Measurements from ENCODE around the gene CLEC4G. TPM values are rescaled to one million over a fixed set of nuclear protein-coding genes. Genes with fewer than 3 reads are reported as not detected.
"Not testable (repeated sequence)": the region's sequence is repeated elsewhere in the genome, so short reads cannot be mapped to it uniquely, and the experiment has no call there.

Gene CLEC4G
- total RNA-seq, 4 donors from 2014 or later, result not detected

- TF ChIP-seq CTCF (IDR thresholded peaks at IDR 0.05) (no peak), POLR2A (IDR thresholded peaks at IDR 0.05) (no peak)
- intact Hi-C loops (cut with DNase I; ENCODE audit: low total_unique reads), result no loop called here
- H3K36me3 ChIP-seq, result no peaks in the 10 kb centered on the region
- no peaks in the 10 kb centered on the region for H3K4me1 ChIP-seq
- no peak for DNase-seq
- H3K27me3 ChIP-seq, result no peaks in the 10 kb centered on the region
- no peak overlapping the region for H3K27ac ChIP-seq
- no peaks in the 10 kb centered on the region for H3K9me3 ChIP-seq
- H3K4me3 ChIP-seq, result no peak overlapping the region
Observed at GRCh38 chr19:7766535-7766934, 34.6 kb upstream of the CLEC4G start.

- H3K4me1 ChIP-seq; H3K4me3 ChIP-seq; H3K9me3 ChIP-seq; DNase-seq; intact Hi-C loops (cut with DNase I; ENCODE audit: low total_unique reads); H3K36me3 ChIP-seq; H3K27me3 ChIP-seq; H3K27ac ChIP-seq: not testable (repeated sequence)
Observed at GRCh38 chr19:7765043-7765442, 33.1 kb upstream of the CLEC4G start.

- not testable (repeated sequence) for H3K27me3 ChIP-seq, H3K4me1 ChIP-seq
Observed at GRCh38 chr19:7764157-7764556, 32.2 kb upstream of the CLEC4G start.

GRCh38 chr19:7763696-7764095 lies 31.8 kb upstream of the CLEC4G start:
- Histone ChIP-seq H3K27me3 (no peaks in the 10 kb centered on the region), H3K27ac (no peak overlapping the region), H3K9me3 (no peaks in the 10 kb centered on the region), H3K4me3 (no peak overlapping the region), H3K36me3 (no peaks in the 10 kb centered on the region), H3K4me1 (no peaks in the 10 kb centered on the region)
- no peak for TF ChIP-seq CTCF (IDR thresholded peaks at IDR 0.05)
- no peak for TF ChIP-seq POLR2A (IDR thresholded peaks at IDR 0.05)
- intact Hi-C loops (cut with DNase I; ENCODE audit: low total_unique reads), result no loop called here
- DNase-seq, result no peak

More at GRCh38 chr19:7764157-7764556, 32.2 kb upstream of the CLEC4G start:
- H3K4me3 ChIP-seq; intact Hi-C loops (cut with DNase I; ENCODE audit: low total_unique reads); H3K27ac ChIP-seq; DNase-seq; H3K36me3 ChIP-seq; H3K9me3 ChIP-seq: not testable (repeated sequence)

- no peaks in the 10 kb centered on the region for H3K36me3 ChIP-seq
- no peaks in the 10 kb centered on the region for H3K4me1 ChIP-seq
- no peak within 1 kb of the TSS for H3K4me3 ChIP-seq
Observed at GRCh38 chr19:7762719-7763293, 30.9 kb upstream of the CLEC4G start, which contains the start of gene CLEC4M. TSS of gene CLEC4M (plus strand) at chr19:7763243. CDS start at chr19:7763267, 24 bp downstream.

GRCh38 chr19:7759156-7759555 lies 27.2 kb upstream of the CLEC4G start:
- Histone ChIP-seq H3K27ac (no peak overlapping the region), H3K27me3 (no peaks in the 10 kb centered on the region), H3K36me3 (no peaks in the 10 kb centered on the region), H3K4me1 (no peaks in the 10 kb centered on the region), H3K9me3 (peaks cover 0 to 16% of the 10 kb centered on the region in 2 donors), H3K4me3 (no peak overlapping the region)
- no peak for DNase-seq
- no peak for TF ChIP-seq CTCF (IDR thresholded peaks at IDR 0.05)
- no peak for TF ChIP-seq POLR2A (IDR thresholded peaks at IDR 0.05)
- intact Hi-C loops (cut with DNase I; ENCODE audit: low total_unique reads), result no loop called here

More at GRCh38 chr19:7762719-7763293, 30.9 kb upstream of the CLEC4G start, which contains the start of gene CLEC4M:
- intact Hi-C loops (cut with DNase I; ENCODE audit: low total_unique reads), result no loop called here
- H3K27ac ChIP-seq, result no peak within 1 kb of the TSS
- H3K27me3 ChIP-seq, result no peaks in the 10 kb centered on the region
- TF ChIP-seq POLR2A (IDR thresholded peaks at IDR 0.05), result no peak
- no peak for TF ChIP-seq CTCF (IDR thresholded peaks at IDR 0.05)
- no peaks in the 10 kb centered on the region for H3K9me3 ChIP-seq
- DNase-seq, result no peak
